Activated T-cell treated with anti-CD3 and anti-CD28 coated beads, Interleukin-2, amount 50 U/mL, for 72 hours (primary cell): ENCODE results near the gene MYO1G. TPM values are rescaled to one million over a fixed set of nuclear protein-coding genes. Genes with fewer than 3 reads are reported as not detected.
A peak's percentile ranks its signal among the peaks of the same experiment; 100 is the strongest.

Source experiments
- ATAC-seq, 2 donors: fragments of 150-1000 bp; cut with Tn5 transposase; replicated peaks in 1 of 2; 2 replicates each; pipeline ENCODE4 v1.10.0; 2021; ENCODE audit warnings: moderate library complexity in 2 of 2, mild to moderate bottlenecking in 1 of 2
- DNase-seq, 2 donors: peaks; one replicate each; pipeline ENCODE4 v3.0.0; 2021 to 2022; ENCODE audit warnings: mixed read lengths in 1 of 2
- H3K27ac Mint-ChIP-seq: one replicate; pipeline ENCODE4 v1.8.0; 2022; ENCODE audit warnings: mild to moderate bottlenecking, moderate library complexity, mixed read lengths
- H3K27me3 Mint-ChIP-seq: one replicate; pipeline ENCODE4 v1.8.0; 2022; ENCODE audit warnings: low read depth, mixed read lengths
- H3K36me3 Mint-ChIP-seq, 2 donors: one replicate each; pipeline ENCODE4 v1.8.0; 2022; ENCODE audit warnings: mixed read lengths in 2 of 2, mild to moderate bottlenecking in 1 of 2; ENCODE audit not compliant: insufficient read depth in 2 of 2
- H3K4me1 Mint-ChIP-seq: one replicate; pipeline ENCODE4 v1.8.0; 2022; ENCODE audit warnings: low read depth, mixed read lengths
- H3K4me3 Mint-ChIP-seq, 2 donors: one replicate each; pipeline ENCODE4 v1.8.0; 2022; ENCODE audit warnings: mild to moderate bottlenecking in 2 of 2, mixed read lengths in 2 of 2, moderate library complexity in 2 of 2
- H3K9me3 Mint-ChIP-seq, 2 donors: one replicate each; pipeline ENCODE4 v1.8.0; 2022; ENCODE audit warnings: mixed read lengths in 2 of 2
- total RNA-seq, 2 donors: library from RNA; stranded (reverse); gene quantifications; one replicate each; pipeline ENCODE4 v1.2.3, GENCODE V29; 2022

Gene MYO1G
- total RNA-seq, 2 donors from 2014 or later: 595 to 606 TPM

- Mint-ChIP-seq H3K4me1 (peaks cover 56% of the 10 kb centered on the region), H3K9me3 (no peaks in the 10 kb centered on the region), H3K27ac (peak overlapping the region; percentile 70), H3K4me3 (peak overlapping the region; percentile 20 to 47), H3K27me3 (no peaks in the 10 kb centered on the region), H3K36me3 (peaks cover 19 to 46% of the 10 kb centered on the region in 2 donors)
- DNase-seq: no peak
- ATAC-seq: no peak
Observed at GRCh38 chr7:44972562-44972961, 6.3 kb downstream of the MYO1G start.

- DNase-seq (no peak), ATAC-seq (no peak)
- H3K27ac Mint-ChIP-seq: peak overlapping the region; percentile 70
- peaks cover 55% of the 10 kb centered on the region for H3K4me1 Mint-ChIP-seq
- peaks cover 19 to 44% of the 10 kb centered on the region in 2 donors for H3K36me3 Mint-ChIP-seq
- H3K27me3 Mint-ChIP-seq: no peaks in the 10 kb centered on the region
- H3K4me3 Mint-ChIP-seq: peak overlapping the region; percentile 20 to 47
- no peaks in the 10 kb centered on the region for H3K9me3 Mint-ChIP-seq
Observed at GRCh38 chr7:44971902-44972441, 6.8 kb downstream of the MYO1G start.

GRCh38 chr7:44971188-44971901 lies 7.5 kb downstream of the MYO1G start:
- Mint-ChIP-seq H3K27me3 (no peaks in the 10 kb centered on the region), H3K36me3 (peaks cover 18 to 41% of the 10 kb centered on the region in 2 donors), H3K27ac (no peak overlapping the region), H3K4me3 (no peak overlapping the region), H3K9me3 (no peaks in the 10 kb centered on the region), H3K4me1 (peaks cover 49% of the 10 kb centered on the region)
- no peak for ATAC-seq
- no peak for DNase-seq

GRCh38 chr7:44970523-44971051 lies 8.2 kb downstream of the MYO1G start:
- DNase-seq (peak in 1 of 2 donors; percentile 11), ATAC-seq (no peak)
- Mint-ChIP-seq H3K9me3 (no peaks in the 10 kb centered on the region), H3K36me3 (peaks cover 19 to 40% of the 10 kb centered on the region in 2 donors), H3K27ac (peak overlapping the region; percentile 77), H3K27me3 (no peaks in the 10 kb centered on the region), H3K4me1 (peaks cover 41% of the 10 kb centered on the region), H3K4me3 (no peak overlapping the region)

- Mint-ChIP-seq H3K9me3 (no peaks in the 10 kb centered on the region), H3K27ac (no peak overlapping the region), H3K4me1 (peaks cover 35% of the 10 kb centered on the region), H3K27me3 (no peaks in the 10 kb centered on the region), H3K36me3 (peaks cover 20 to 38% of the 10 kb centered on the region in 2 donors), H3K4me3 (no peak overlapping the region)
- ATAC-seq: no peak
- DNase-seq: no peak
Observed at GRCh38 chr7:44969701-44970522, 8.9 kb downstream of the MYO1G start.

GRCh38 chr7:44969049-44969700 lies 9.6 kb downstream of the MYO1G start:
- DNase-seq (no peak), ATAC-seq (no peak)
- Mint-ChIP-seq H3K9me3 (no peaks in the 10 kb centered on the region), H3K27ac (no peak overlapping the region), H3K27me3 (no peaks in the 10 kb centered on the region), H3K4me1 (peaks cover 31% of the 10 kb centered on the region), H3K4me3 (no peak overlapping the region), H3K36me3 (peaks cover 16 to 35% of the 10 kb centered on the region in 2 donors)

- H3K4me3 Mint-ChIP-seq: no peak overlapping the region
- ATAC-seq (no peak), DNase-seq (no peak)
- H3K27me3 Mint-ChIP-seq: no peaks in the 10 kb centered on the region
- H3K27ac Mint-ChIP-seq: peak overlapping the region; percentile 82
- H3K36me3 Mint-ChIP-seq: peaks cover 16 to 28% of the 10 kb centered on the region in 2 donors
- no peaks in the 10 kb centered on the region for H3K9me3 Mint-ChIP-seq
- peaks cover 20% of the 10 kb centered on the region for H3K4me1 Mint-ChIP-seq
Observed at GRCh38 chr7:44967571-44968446, 11.0 kb downstream of the MYO1G start.

- ATAC-seq (no peak), DNase-seq (no peak)
- no peaks in the 10 kb centered on the region for H3K9me3 Mint-ChIP-seq
- no peaks in the 10 kb centered on the region for H3K27me3 Mint-ChIP-seq
- no peak overlapping the region for H3K4me3 Mint-ChIP-seq
- H3K27ac Mint-ChIP-seq: peak overlapping the region; percentile 63
- peaks cover 11% of the 10 kb centered on the region for H3K4me1 Mint-ChIP-seq
- H3K36me3 Mint-ChIP-seq: peaks cover 13 to 20% of the 10 kb centered on the region in 2 donors
Observed at GRCh38 chr7:44966731-44967538, 11.9 kb downstream of the MYO1G start.

GRCh38 chr7:44965937-44966730 lies 12.7 kb downstream of the MYO1G start:
- H3K27me3 Mint-ChIP-seq: no peaks in the 10 kb centered on the region
- DNase-seq: peak in 1 of 2 donors; percentile 16
- peaks cover 13 to 18% of the 10 kb centered on the region in 2 donors for H3K36me3 Mint-ChIP-seq
- H3K4me3 Mint-ChIP-seq: no peak overlapping the region
- H3K27ac Mint-ChIP-seq: no peak overlapping the region
- peaks cover 6% of the 10 kb centered on the region for H3K4me1 Mint-ChIP-seq
- no peak for ATAC-seq
- no peaks in the 10 kb centered on the region for H3K9me3 Mint-ChIP-seq

- Mint-ChIP-seq H3K4me3 (no peak overlapping the region), H3K4me1 (peaks cover 8% of the 10 kb centered on the region), H3K36me3 (peaks cover 13 to 19% of the 10 kb centered on the region in 2 donors), H3K27me3 (no peaks in the 10 kb centered on the region), H3K9me3 (no peaks in the 10 kb centered on the region), H3K27ac (peak overlapping the region; percentile 34)
- no peak for DNase-seq
- no peak for ATAC-seq
Observed at GRCh38 chr7:44965441-44965903, 13.3 kb downstream of the MYO1G start.
